ENCODE data around the gene ZBTB1. TPM values are rescaled to one million over a fixed set of nuclear protein-coding genes. Genes with fewer than 3 reads are reported as not detected.

The ZBTB1 gene
- total RNA-seq, 1 experiment from 2014 or later: 29.4 TPM

- no peak for TF ChIP-seq CTCF (IDR thresholded peaks at IDR 0.05; ENCODE audit: unreplicated experiment)
- no peak overlapping the region for H3K27ac Mint-ChIP-seq (ENCODE audit: unreplicated experiment)
- H3K4me3 Mint-ChIP-seq (ENCODE audit: low read depth, unreplicated experiment): no peak overlapping the region
- H3K27me3 Mint-ChIP-seq (ENCODE audit: unreplicated experiment): no peaks in the 10 kb centered on the region
- DNase-seq: no peak
- BruUV-seq (replicated peaks): no TSS peak
- no peaks in the 10 kb centered on the region for H3K9me3 Mint-ChIP-seq (ENCODE audit: low read depth, unreplicated experiment)
- no peaks in the 10 kb centered on the region for H3K36me3 Mint-ChIP-seq (ENCODE audit: insufficient read depth, unreplicated experiment)
- CTCF ChIA-PET: no interaction called here
- intact Hi-C loops (cut with micrococcal nuclease; ENCODE audit: unreplicated experiment): no loop called here
- H3K4me1 Mint-ChIP-seq (ENCODE audit: low read depth, unreplicated experiment): no peaks in the 10 kb centered on the region
Measured at GRCh38 chr14:64531567-64531966, 27.0 kb downstream of the ZBTB1 start.

GRCh38 chr14:64536488-64537245 is 32.1 kb downstream of the ZBTB1 start:
- CTCF ChIA-PET: no interaction called here
- Mint-ChIP-seq H3K27ac (ENCODE audit: unreplicated experiment) (no peak overlapping the region), H3K9me3 (ENCODE audit: low read depth, unreplicated experiment) (no peaks in the 10 kb centered on the region), H3K4me1 (ENCODE audit: low read depth, unreplicated experiment) (no peaks in the 10 kb centered on the region), H3K4me3 (ENCODE audit: low read depth, unreplicated experiment) (no peak overlapping the region), H3K36me3 (ENCODE audit: insufficient read depth, unreplicated experiment) (peaks cover 22% of the 10 kb centered on the region), H3K27me3 (ENCODE audit: unreplicated experiment) (no peaks in the 10 kb centered on the region)
- no peak for TF ChIP-seq CTCF (IDR thresholded peaks at IDR 0.05; ENCODE audit: unreplicated experiment)
- no peak for DNase-seq
- BruUV-seq (replicated peaks): no TSS peak
- intact Hi-C loops (cut with micrococcal nuclease; ENCODE audit: unreplicated experiment): no loop called here

GRCh38 chr14:64540208-64541202 is 35.9 kb downstream of the ZBTB1 start, which contains the start of gene HSPA2:
TSS of gene HSPA2 (plus strand) at chr14:64540741. CDS start at chr14:64540850, 109 bp downstream.
- Mint-ChIP-seq H3K27ac (ENCODE audit: unreplicated experiment) (peak within 1 kb of the TSS; percentile 80), H3K27me3 (ENCODE audit: unreplicated experiment) (no peaks in the 10 kb centered on the region), H3K9me3 (ENCODE audit: low read depth, unreplicated experiment) (no peaks in the 10 kb centered on the region), H3K4me3 (ENCODE audit: low read depth, unreplicated experiment) (peak within 1 kb of the TSS; percentile 73), H3K36me3 (ENCODE audit: insufficient read depth, unreplicated experiment) (peaks cover 28% of the 10 kb centered on the region), H3K4me1 (ENCODE audit: low read depth, unreplicated experiment) (peaks cover 9% of the 10 kb centered on the region)
- CTCF ChIA-PET: interaction anchor here (0.7 to 1.4 kb wide), 5 partner anchors 14 to 282 kb away, joined by 3 to 4 read pairs (median 3); no protein-coding TSS in a partner anchor
- DNase-seq: peak; percentile 98
- intact Hi-C loops (cut with micrococcal nuclease; ENCODE audit: unreplicated experiment): loop anchor here (1.0 to 10.0 kb wide), 3 partner anchors 96 to 344 kb away; no protein-coding TSS in a partner anchor
- BruUV-seq (replicated peaks): TSS peak; percentile 27
- peak; percentile 45 for TF ChIP-seq CTCF (IDR thresholded peaks at IDR 0.05; ENCODE audit: unreplicated experiment)

GRCh38 chr14:64541261-64541971 is 36.8 kb downstream of the ZBTB1 start:
- CTCF ChIA-PET: no interaction called here
- Mint-ChIP-seq H3K27ac (ENCODE audit: unreplicated experiment) (no peak overlapping the region), H3K9me3 (ENCODE audit: low read depth, unreplicated experiment) (no peaks in the 10 kb centered on the region), H3K27me3 (ENCODE audit: unreplicated experiment) (no peaks in the 10 kb centered on the region), H3K4me1 (ENCODE audit: low read depth, unreplicated experiment) (peaks cover 9% of the 10 kb centered on the region), H3K36me3 (ENCODE audit: insufficient read depth, unreplicated experiment) (peaks cover 28% of the 10 kb centered on the region), H3K4me3 (ENCODE audit: low read depth, unreplicated experiment) (peak overlapping the region; percentile 73)
- no peak for TF ChIP-seq CTCF (IDR thresholded peaks at IDR 0.05; ENCODE audit: unreplicated experiment)
- no peak for DNase-seq
- intact Hi-C loops (cut with micrococcal nuclease; ENCODE audit: unreplicated experiment): loop anchor here (5.0 to 10.0 kb wide), 2 partner anchors 221 to 343 kb away; no protein-coding TSS in a partner anchor
- BruUV-seq (replicated peaks): no TSS peak

Measured in Calu3 (cell line).